Adrenal gland (tissue), 12 donors: ENCODE data around the gene ADIPOR2. TPM values are rescaled to one million over a fixed set of nuclear protein-coding genes. Genes with fewer than 3 reads are reported as not detected.
A peak's percentile ranks its signal among the peaks of the same experiment; 100 is the strongest.

Source experiments
- DNase-seq, 7 donors: peaks; one replicate each; pipeline ENCODE4 v3.0.0-alpha.2; 2019 to 2020
- H3K27ac ChIP-seq, 5 donors: fragments of 200-600 bp; sonication (generic) in 4 of 5; 1 replicate in 3 of 5; 2 replicates in 2 of 5; pipeline versions ENCODE4 v1.5.1 to v1.8.0; 2016 to 2020; ENCODE audit warnings: mild to moderate bottlenecking in 1 of 5
- H3K27me3 ChIP-seq: fragments of 200-600 bp; 2 replicates; pipeline ENCODE4 v1.8.0; 2021
- H3K36me3 ChIP-seq, 2 donors: fragments of 200-600 bp; replicated peaks in 1 of 2; 1 replicate in 1 of 2; 2 replicates in 1 of 2; pipeline versions ENCODE4 v1.5.1 to v1.8.0; 2018 to 2022
- H3K4me1 ChIP-seq, 2 donors: fragments of 200-600 bp; replicated peaks in 1 of 2; 1 replicate in 1 of 2; 2 replicates in 1 of 2; pipeline versions ENCODE4 v1.5.1 to v1.8.0; 2018 to 2021
- H3K4me3 ChIP-seq, 4 donors: fragments of 200-600 bp; sonication (generic) in 3 of 4; one replicate each; pipeline ENCODE4 v1.5.1; 2016 to 2018
- H3K9me3 ChIP-seq, 3 donors: fragments of 200-600 bp; sonication (generic) in 1 of 3; replicated peaks in 1 of 3; 1 replicate in 2 of 3; 2 replicates in 1 of 3; pipeline versions ENCODE4 v1.5.1 to v1.8.0; 2016 to 2021
- CTCF ChIP-seq, 6 experiments: fragments of 450-650 bp in 4 of 6; fragments of 200-600 bp in 2 of 6; sonication (generic) in 1 of 6; IDR thresholded peaks; 1 replicate in 5 of 6; 2 replicates in 1 of 6; pipeline versions ENCODE4 v1.5.1 to v1.8.0; 2016 to 2021; ENCODE audit warnings: antibody characterized with exemption in 6 of 6, mild to moderate bottlenecking in 2 of 6, moderate library complexity in 1 of 6
- POLR2A ChIP-seq, 2 donors: fragments of 450-650 bp; IDR thresholded peaks; one replicate each; pipeline ENCODE4 v1.6.1; 2017; ENCODE audit warnings: antibody characterized with exemption in 2 of 2, mild to moderate bottlenecking in 2 of 2, moderate library complexity in 1 of 2
- WGBS, 4 donors: extraction: QIAGEN DNeasy Blood & Tissue Kit in 2 of 4; methylation state at CpG; one replicate each; pipeline versions ENCODE4 v1.1.5 to v1.1.7; 2013 to 2017; 5-methylcytosine and 5-hydroxymethylcytosine counted together
- intact Hi-C, 2 donors: fragments of 100-400 bp; cut with DNase I; formaldehyde crosslinking; loops; one replicate each; pipeline versions ENCODE4 v1.14.1 to v1.15.0; 2022 to 2023
- polyA plus RNA-seq, 3 donors: library from polyadenylated mRNA; stranded (reverse); fragments of 200-250 nt in 2 of 3; fragments of 350-450 nt in 1 of 3; fragmentation: Illumina TruSeq in 1 of 3; extraction: RNeasy Lipid Tissue Mini Kit (QIAGEN cat#74804) in 1 of 3; gene quantifications; one replicate each; pipeline ENCODE4 v1.2.3, GENCODE V29; 2013 to 2014
- total RNA-seq, 9 donors: library from RNA; depleted of rRNA in 4 of 9; stranded (reverse); fragments of >200 nt in 4 of 9; fragments of 120-200 nt in 1 of 9; fragmentation: NEBNext Ultra II Directional in 1 of 9; extraction: Animal tissue kit (Norgen Biotek cat#: 25700) in 1 of 9; gene quantifications; one replicate each; pipeline versions ENCODE4 v1.1.0 to v1.2.4, GENCODE V29; 2013 to 2023
- donor health status: healthy with polysubstance abuse.
- donor health status: Bipolar disorder and iron deficiency.
- donor health status: DM: yes; HTN: yes; CAD: no.
- donor health status: DM: no; HTN: no; CAD: no.
- donor health status: DM: no; HTN: no; CAD: no.
- donor health status: DM: yes; HTN: yes; CAD: no.

The ADIPOR2 gene
- total and polyA plus RNA-seq, 12 donors = 46.2 to 214 (median 98.6) TPM

- WGBS, 4 donors = 62 to 76% (median 72%) methylated on average over 6 of the region's 6 CpGs
- Histone ChIP-seq H3K4me1 (no peaks in the 10 kb centered on the region), H3K9me3 (no peaks in the 10 kb centered on the region), H3K4me3 (no peak overlapping the region), H3K27me3 (no peaks in the 10 kb centered on the region), H3K36me3 (no peaks in the 10 kb centered on the region), H3K27ac (peak overlapping the region; percentile 20 to 88 (median 51))
- TF ChIP-seq POLR2A (IDR thresholded peaks at IDR 0.05) = no peak
- DNase-seq = no peak
- intact Hi-C loops = no loop called here
These were observed 121.0 kb downstream of the ADIPOR2 start for GRCh38 chr12:1811948-1812291.

GRCh38 chr12:1812650-1813302 is 121.9 kb downstream of the ADIPOR2 start:
- peak overlapping the region in 4 of 5 donors; percentile 20 to 88 (median 64) for H3K27ac ChIP-seq
- H3K36me3 ChIP-seq = no peaks in the 10 kb centered on the region
- TF ChIP-seq POLR2A (IDR thresholded peaks at IDR 0.05) (no peak), CTCF (IDR thresholded peaks at IDR 0.05) (no peak)
- peak in 3 of 7 donors; percentile 56 to 62 (median 60) for DNase-seq
- H3K4me3 ChIP-seq = no peak overlapping the region
- H3K27me3 ChIP-seq = no peaks in the 10 kb centered on the region
- WGBS, 4 donors = 44 to 58% (median 56%) methylated on average over 11 to 17 of the region's 17 CpGs
- no peaks in the 10 kb centered on the region for H3K9me3 ChIP-seq
- no peaks in the 10 kb centered on the region for H3K4me1 ChIP-seq
- intact Hi-C loops = no loop called here

DNA sequence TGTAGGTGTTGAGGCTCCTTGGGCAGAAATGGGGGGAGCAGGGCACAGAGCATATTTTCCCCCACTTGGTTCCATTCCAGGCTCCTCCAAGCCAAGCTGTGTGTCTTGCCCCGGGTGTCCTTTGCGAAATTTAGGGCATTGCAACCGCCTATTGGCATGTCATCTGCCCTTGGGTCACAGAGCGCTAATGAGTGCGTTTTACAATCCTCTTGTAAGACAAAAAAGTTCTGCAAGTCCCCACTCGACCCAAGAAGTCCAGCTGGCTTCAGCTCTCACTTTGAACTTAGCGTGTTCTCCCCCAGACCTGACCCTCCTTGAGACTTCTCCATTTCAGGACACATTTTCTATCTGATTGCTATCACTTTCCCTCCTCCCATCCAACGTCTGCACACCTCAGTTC is 123.4 kb downstream of the ADIPOR2 start:
- no peak overlapping the region for H3K4me3 ChIP-seq
- H3K4me1 ChIP-seq = no peaks in the 10 kb centered on the region
- no peaks in the 10 kb centered on the region for H3K9me3 ChIP-seq
- 69 to 81% (median 72%) methylated on average over 8 of the region's 8 CpGs for WGBS, 4 donors
- no peak for DNase-seq
- H3K36me3 ChIP-seq = no peaks in the 10 kb centered on the region
- peaks cover 1% of the 10 kb centered on the region for H3K27me3 ChIP-seq
- no peak overlapping the region for H3K27ac ChIP-seq
- TF ChIP-seq CTCF (IDR thresholded peaks at IDR 0.05) (no peak), POLR2A (IDR thresholded peaks at IDR 0.05) (no peak)
- intact Hi-C loops = no loop called here

GRCh38 chr12:1815108-1815507 is 124.2 kb downstream of the ADIPOR2 start:
- WGBS, 4 donors = 70 to 80% (median 79%) methylated on average over 3 of the region's 3 CpGs
- Histone ChIP-seq H3K27ac (no peak overlapping the region), H3K36me3 (no peaks in the 10 kb centered on the region), H3K4me1 (no peaks in the 10 kb centered on the region), H3K9me3 (no peaks in the 10 kb centered on the region), H3K4me3 (no peak overlapping the region), H3K27me3 (peaks cover 8% of the 10 kb centered on the region)
- no peak for TF ChIP-seq CTCF (IDR thresholded peaks at IDR 0.05)
- no peak for TF ChIP-seq POLR2A (IDR thresholded peaks at IDR 0.05)
- intact Hi-C loops = no loop called here
- DNase-seq = no peak
